GM21526 (cell line): ENCODE data around the gene ZNF426.

Source experiments
- ATAC-seq: cut with Tn5 transposase; IDR thresholded peaks from one replicate; pipeline ENCODE4 v1.9.1; 2021; ENCODE audit warnings: moderate library complexity; ENCODE audit not compliant: unreplicated experiment, low FRiP score

ZNF426 gene

DNA sequence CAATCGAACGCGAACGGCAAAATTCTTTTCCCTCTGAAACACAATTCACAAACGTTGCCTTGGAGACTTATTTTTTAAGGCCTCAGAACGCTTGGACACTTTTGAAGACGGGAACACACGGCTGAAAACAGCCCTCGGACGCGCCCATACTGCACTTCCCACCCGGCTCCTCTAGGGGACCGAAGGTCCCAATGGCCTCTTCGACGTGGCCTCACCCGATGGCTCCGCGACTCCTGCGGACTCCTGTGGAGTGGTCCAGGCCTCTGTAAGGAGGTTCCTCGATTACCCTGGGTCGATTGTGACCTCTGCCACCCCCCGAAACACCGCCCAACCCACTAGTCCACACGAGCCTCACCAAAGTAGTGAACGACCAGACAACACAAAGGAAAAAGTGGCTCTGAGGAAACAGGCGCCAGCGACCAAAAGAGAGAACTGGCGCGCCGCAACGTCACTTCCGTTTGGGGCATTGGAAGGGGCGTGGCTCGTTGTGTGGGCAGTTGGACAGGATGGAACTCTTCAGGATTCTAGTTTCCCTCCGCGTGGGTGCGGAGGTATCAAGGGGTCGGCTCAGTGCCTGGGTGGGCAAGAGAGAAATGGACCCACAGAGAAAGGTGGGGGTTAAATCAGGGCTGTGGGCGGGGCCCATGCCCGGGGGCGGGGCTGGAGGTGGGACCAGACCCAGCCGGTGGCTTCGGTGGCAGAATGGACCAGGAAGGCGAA, 40.1 kb downstream of the ZNF426 start, which contains the start of gene ZNF560:
TSS of gene ZNF560 (minus strand) at position 434 of the 720 bp plus-strand sequence. CDS start 23,303 bp downstream, outside the sequence.
- ATAC-seq: no peak

DNA sequence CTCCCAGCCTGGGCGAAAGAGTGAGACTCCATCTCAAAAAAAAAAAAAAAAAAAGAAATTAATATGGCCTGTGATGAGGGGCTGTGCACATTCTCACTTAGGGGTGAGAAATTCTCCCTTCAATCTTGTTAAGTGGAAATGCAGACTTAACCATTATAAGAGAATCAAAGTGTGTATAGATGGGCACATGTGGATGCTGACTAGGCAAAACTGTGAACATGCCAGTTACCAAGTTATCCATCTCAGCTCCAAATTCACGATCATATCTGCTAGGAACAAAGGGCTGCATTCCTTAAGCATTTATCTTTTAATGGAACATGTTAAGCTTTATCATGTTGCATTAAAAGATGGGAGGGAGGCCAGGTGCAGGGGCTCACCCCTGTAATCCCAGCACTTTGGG, 44.3 kb downstream of the ZNF426 start:
- no peak for ATAC-seq

DNA sequence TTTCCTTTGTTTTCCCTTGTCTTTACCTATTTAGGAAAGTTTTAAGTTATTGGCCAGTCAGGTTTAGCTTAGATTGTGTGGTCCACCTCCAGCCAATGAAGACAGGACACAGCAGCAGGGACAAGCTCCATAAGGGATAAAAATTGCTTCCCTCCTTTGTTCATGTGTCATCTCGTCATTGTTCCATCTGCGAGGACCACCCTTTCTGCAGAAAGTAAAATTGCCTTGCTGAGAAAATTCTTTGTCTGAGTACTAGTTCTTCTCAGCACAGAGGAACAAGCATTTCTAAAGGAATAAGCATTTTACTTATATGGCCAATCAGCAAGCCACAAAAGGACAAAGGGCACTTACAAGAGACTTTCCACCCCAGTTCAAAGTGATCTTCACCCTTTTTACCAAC, 51.4 kb downstream of the ZNF426 start:
- no peak for ATAC-seq

DNA sequence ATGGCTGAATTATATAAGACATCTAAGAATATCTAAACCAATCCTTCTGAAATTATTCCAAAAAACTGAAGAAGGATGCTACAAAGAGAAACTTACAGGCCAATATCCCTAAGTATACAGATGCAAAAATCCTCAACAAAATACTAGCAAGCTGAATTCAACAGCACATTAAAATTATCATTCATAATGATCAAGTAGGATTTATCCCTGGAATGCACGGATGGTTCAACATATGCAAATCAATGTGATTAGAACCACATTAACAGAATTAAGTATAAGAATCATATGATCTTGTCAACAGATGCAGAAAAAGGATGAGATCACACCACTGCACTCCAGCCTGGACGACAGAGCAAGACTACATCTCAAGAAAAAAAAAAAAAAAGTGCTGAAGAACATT, 53.3 kb downstream of the ZNF426 start:
- no peak for ATAC-seq

DNA sequence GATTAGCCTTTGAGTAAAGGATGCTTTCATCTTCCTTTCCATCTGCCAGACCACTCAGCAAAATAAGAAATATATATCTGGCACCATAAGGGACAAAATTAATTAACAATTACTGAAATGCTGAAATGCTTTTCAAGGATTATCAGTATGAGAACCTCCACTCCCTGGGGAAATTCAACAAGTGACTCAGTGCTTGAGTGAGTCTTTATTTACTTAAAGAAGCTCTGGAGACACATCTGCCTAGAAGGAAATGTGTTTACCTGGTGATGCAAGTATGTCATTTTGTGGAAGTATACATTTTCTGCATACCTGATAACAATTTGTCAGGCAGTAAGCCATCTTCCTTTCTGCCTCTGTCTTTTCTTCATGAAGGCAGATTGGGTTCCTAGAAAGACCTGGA, 63.5 kb downstream of the ZNF426 start:
- ATAC-seq: no peak
